Limb (tissue), 2 donors: ENCODE measurements around the gene KCNK6.
A peak's percentile ranks its signal among the peaks of the same experiment; 100 is the strongest.

ENCODE experiments used
- DNase-seq, 2 donors: peaks; one replicate each; pipeline ENCODE4 v3.0.0-alpha.2; 2016; ENCODE audit errors: extremely low spot score in 2 of 2

The KCNK6 gene

GRCh38 chr19:38319421-38320258 is at the start of gene KCNK6:
Gene KCNK6 (plus strand): TSS chr19:38319845. CDS start chr19:38319951, 106 bp downstream.
- peak in 1 of 2 donors; percentile 62 for DNase-seq

GRCh38 chr19:38270587-38271167 is 49.0 kb upstream of the KCNK6 start:
- DNase-seq, result no peak

- DNase-seq, result no peak
Observed at GRCh38 chr19:38273499-38273898, 46.1 kb upstream of the KCNK6 start.

GRCh38 chr19:38274739-38275138 is 44.9 kb upstream of the KCNK6 start:
- no peak for DNase-seq

- no peak for DNase-seq
Observed at GRCh38 chr19:38276942-38277517, 42.6 kb upstream of the KCNK6 start.

- DNase-seq, result no peak
Observed at GRCh38 chr19:38277549-38277948, 42.1 kb upstream of the KCNK6 start.

GRCh38 chr19:38277969-38278680 is 41.5 kb upstream of the KCNK6 start:
- no peak for DNase-seq

- DNase-seq, result no peak
Observed at GRCh38 chr19:38278751-38279150, 40.9 kb upstream of the KCNK6 start.

- no peak for DNase-seq
Observed at GRCh38 chr19:38280030-38280921, 39.4 kb upstream of the KCNK6 start.

- no peak for DNase-seq
Observed at GRCh38 chr19:38281811-38282566, 37.7 kb upstream of the KCNK6 start.

GRCh38 chr19:38283271-38283670 is 36.4 kb upstream of the KCNK6 start:
- no peak for DNase-seq

GRCh38 chr19:38284422-38284821 is 35.2 kb upstream of the KCNK6 start:
- no peak for DNase-seq

GRCh38 chr19:38285567-38285966 is 34.1 kb upstream of the KCNK6 start:
- DNase-seq, result no peak

GRCh38 chr19:38287604-38288003 is 32.0 kb upstream of the KCNK6 start:
- DNase-seq, result no peak

- no peak for DNase-seq
Observed at GRCh38 chr19:38288123-38288855, 31.4 kb upstream of the KCNK6 start.

- no peak for DNase-seq
Observed at GRCh38 chr19:38289955-38290354, 29.7 kb upstream of the KCNK6 start.

- DNase-seq, result no peak
Observed at GRCh38 chr19:38290631-38291147, 29.0 kb upstream of the KCNK6 start.

GRCh38 chr19:38291855-38292254 is 27.8 kb upstream of the KCNK6 start:
- no peak for DNase-seq

GRCh38 chr19:38293281-38293680 is 26.4 kb upstream of the KCNK6 start:
- DNase-seq, result no peak
